T47D (cell line): ENCODE measurements around the gene FHOD3.
A peak's percentile ranks its signal among the peaks of the same experiment; 100 is the strongest.

Source experiments
- DNase-seq, 2 experiments: peaks; one replicate each; pipeline versions ENCODE4 v3.0.0 to v3.0.0-alpha.2; 2011 to 2012; ENCODE audit warnings: low read depth in 1 of 2, low spot score in 1 of 2
- JUND ChIP-seq: IDR thresholded peaks from 2 replicates; pipeline ENCODE4 v1.6.1; 2012; ENCODE audit warnings: low read depth
- in situ Hi-C: cut with HindIII; loops from 2 replicates; pipeline ENCODE4 v1.10.0; 2016; ENCODE audit warnings: low sequenced_read_pairs, low pct_unique_long_range_greater_than_20kb

Gene FHOD3

DNA sequence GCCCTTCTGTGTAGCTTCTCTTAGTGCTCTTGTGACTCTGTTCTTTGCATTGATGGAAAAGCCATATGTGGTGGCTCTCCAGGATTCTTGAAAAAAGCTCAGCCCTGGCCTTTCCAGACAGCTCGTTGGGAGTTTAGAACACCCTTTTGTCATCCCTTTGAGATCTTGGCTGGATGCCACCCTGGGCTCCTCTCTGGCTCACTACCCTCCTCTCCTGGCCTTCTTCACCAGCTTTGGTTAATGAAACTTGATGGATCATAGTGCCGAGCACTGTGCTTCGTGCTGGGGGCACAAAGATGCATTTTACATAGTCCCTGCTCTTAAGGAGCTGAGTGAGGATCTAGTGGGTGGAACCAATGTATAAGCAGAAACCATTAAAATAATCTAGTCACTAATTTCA is 15.6 kb upstream of the FHOD3 start:
- peak in 1 of 2 experiments; percentile 7 for DNase-seq
- no peak for TF ChIP-seq JUND
- in situ Hi-C loops: no loop called here

DNA sequence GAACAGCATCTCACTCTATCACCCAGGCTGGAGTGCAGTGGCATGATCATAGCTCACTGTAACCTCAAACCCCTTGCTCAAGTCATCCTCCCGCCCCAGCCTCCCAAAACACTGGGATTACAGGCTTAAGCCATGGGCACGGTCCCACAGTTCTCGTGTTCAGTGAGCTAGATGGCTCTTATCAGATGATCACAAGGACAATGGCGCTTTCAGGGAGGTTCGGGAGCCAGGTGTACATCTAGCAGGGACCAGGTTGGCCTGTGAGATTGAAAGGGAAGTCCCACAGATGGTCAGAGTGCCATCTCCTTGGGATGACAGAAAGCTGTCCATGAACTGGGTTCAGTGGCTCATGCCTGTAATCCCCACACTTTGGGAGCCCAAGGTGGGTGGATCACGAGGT is 14.1 kb upstream of the FHOD3 start:
- in situ Hi-C loops: no loop called here
- no peak for DNase-seq
- TF ChIP-seq JUND: no peak

DNA sequence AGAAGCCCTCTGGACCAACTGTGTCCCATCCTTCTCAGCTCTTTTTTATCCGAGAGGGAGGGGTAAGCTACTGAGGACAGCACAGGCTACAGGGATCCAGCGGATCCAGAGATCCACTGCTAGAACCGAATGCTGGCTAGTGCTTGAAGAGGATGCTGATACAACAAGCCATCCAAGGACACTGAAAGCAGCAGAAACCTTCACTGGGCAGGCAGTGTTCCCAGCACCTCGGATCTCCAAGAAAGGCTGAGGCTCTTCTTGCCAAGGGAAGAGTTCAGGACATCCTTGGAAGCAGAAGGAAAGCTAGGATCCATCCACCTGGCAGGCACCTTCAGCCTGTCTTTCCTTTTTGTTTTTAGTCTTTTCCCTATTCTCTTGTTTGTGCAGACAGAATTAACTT is 13.2 kb upstream of the FHOD3 start:
- no peak for DNase-seq
- in situ Hi-C loops: no loop called here
- no peak for TF ChIP-seq JUND

DNA sequence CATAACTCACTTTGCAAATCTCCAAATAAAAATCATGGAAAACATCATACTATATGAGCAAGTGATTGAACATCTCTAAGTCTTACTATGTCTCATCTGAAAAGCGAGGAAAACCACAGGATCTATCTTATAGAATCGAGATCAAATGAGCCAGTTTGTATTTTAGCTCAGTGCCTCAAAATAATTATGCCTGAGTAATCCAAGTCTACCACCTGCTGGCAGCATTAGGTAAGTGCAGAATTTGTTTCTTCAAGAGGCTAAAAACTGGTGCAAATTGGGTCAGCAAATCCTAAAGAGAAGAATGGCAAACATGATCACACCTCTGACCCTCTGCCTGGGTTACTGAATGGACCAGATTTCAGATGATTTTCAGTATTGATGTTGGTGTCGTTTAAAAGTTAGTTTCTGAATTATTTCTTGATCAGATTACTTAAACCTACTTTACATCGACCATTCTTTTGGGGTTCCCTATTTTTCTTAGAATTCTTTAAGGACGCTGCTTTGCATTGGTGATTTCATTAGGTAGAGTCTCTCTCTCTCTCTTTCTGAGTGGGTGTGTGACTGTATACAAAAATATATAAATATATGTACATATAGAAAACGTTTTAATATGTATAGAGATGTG is 12.7 kb upstream of the FHOD3 start:
- TF ChIP-seq JUND: no peak
- peak in 1 of 2 experiments; percentile 71 for DNase-seq
- in situ Hi-C loops: no loop called here

DNA sequence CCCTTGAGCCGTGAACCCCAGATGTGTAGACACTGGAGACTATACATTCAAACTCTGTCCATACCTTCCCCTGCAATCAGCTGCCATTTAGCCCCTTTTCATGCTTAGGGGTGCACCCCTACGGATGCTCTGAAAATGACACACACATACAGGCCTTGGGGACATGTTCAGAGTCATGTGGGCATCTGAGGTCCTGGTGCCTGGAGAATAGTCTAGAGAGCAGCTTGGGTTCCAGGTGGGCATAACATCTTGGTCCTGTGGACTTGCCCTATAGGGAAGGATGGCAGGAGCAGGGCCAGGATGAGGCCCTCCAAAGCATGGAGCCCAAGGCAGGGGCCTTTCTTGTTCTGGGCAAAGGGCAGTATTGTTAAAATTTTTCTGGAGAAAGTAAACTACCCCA is 9.9 kb upstream of the FHOD3 start:
- in situ Hi-C loops: no loop called here
- TF ChIP-seq JUND: no peak

DNA sequence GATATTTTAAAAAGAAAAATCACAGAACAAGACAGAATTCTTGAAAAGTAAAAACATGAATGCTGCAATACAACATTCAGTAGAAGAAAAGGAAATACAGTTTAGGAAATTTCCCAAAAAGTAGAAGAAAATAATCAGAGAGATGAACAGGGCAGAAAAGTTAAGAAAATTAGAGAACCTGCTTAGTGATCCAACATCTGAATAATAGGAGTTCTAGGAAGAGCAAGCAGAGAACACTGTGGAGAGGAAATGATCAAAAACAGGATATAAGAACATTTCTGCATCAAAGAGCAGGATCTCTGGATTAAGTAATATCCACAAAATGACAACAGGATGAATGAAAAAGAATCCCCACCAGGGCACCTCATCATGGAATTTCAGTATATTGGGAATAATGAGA is 8.8 kb upstream of the FHOD3 start:
- in situ Hi-C loops: no loop called here
- TF ChIP-seq JUND: no peak
- no peak for DNase-seq

More for the DNA sequence above, 9.9 kb upstream of the FHOD3 start:
- no peak for DNase-seq

DNA sequence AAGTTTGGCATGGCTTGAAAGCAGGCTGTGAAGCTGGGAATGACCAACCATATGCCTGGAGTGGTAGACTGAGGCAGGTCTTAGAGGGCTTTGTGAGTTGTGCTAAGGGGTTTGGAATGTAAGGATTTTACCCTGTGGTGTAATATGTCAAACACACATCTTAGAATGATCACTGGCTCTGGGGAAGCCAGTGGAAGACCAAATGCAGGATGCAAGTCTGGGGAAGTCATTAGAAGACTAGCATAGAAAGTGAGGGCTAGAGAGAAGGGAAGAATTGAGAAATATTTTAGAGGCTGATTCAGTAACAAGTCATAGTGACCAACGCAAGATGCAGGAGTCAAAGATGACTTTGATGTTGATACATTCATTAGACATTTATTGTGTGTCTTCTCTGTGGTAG is 3.5 kb upstream of the FHOD3 start:
- no peak for TF ChIP-seq JUND
- in situ Hi-C loops: no loop called here
- no peak for DNase-seq

DNA sequence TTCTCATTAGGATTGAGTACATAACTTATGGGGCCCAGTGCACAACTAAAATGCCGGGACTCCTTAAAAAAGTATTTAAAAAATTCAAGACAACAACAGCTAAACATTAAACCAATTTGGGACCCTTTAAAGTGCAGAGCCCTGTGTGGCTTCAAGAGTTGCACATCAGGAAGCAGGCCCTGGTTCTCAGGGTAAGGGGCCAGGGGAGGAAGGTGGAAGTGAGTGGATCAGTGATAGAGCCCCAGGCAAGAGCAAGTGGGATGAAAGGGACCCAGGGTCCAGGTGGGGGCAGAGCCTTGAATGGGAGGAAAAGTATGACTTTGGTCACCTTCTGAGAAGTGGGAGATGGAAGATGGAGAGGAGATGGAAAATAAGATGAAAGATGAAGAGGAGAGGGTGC is 2.3 kb upstream of the FHOD3 start:
- in situ Hi-C loops: no loop called here
- no peak for TF ChIP-seq JUND
- no peak for DNase-seq

DNA sequence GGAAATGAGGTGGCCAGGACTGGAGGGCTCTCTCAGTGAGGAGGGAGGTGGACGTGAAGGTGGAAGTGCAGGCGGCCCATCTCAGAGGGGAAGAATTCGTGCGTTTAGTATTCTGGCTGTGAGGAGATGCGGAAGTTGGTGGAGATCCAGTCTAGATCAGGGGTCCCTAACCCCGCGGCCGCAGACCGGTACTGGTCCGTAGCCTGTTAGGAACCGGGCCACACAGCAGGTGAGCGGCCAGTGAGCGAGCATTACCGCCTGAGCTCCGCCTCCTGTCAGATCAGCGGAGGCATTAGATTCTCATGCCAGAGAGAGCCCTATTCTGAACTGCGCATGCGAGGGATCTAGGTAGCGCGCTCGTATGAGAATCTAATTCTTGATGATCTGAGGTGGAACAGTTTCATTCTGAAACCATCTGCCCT is 1.6 kb upstream of the FHOD3 start:
- DNase-seq: no peak
- in situ Hi-C loops: no loop called here
- no peak for TF ChIP-seq JUND

DNA sequence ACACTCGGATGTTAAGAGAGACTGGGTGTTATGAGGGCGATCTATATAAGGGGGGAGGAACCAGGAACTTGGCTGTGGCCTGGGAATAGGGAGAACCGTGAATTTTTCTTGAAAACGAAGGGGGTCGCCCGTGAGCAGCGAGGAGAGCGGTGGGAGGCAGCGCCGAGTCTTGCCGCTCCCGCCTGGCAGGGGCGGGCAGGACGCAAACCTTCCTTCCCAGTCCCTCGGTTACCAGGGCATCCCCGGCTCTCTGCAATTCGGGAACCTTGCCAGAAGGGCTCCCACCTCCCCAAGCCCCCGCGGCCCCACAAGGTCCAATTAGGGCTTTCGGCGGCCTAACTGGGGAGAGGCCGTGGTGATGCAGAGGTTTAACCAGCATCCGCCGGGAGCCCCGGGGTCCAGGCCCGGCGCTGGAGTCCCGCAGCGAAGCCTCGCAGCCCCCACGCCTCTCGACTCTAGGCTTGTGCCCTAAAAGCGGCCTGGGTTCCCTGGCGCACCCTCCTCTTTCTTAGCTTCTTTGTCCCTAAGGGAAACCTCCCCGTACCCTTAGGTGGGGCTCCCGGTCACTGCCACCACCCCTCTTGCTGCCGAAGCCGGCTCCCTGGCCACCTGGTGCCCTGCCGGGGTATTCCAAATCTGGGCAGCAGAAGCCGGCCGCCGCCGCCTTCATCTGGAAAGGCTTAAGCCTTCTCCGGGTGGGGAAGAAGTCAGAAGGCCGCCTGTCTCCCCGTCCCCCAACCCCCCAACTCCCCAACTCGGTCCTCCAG is 680 bp upstream of the FHOD3 start:
- DNase-seq: peak; percentile 12 to 24
- no peak for TF ChIP-seq JUND
- in situ Hi-C loops: no loop called here

DNA sequence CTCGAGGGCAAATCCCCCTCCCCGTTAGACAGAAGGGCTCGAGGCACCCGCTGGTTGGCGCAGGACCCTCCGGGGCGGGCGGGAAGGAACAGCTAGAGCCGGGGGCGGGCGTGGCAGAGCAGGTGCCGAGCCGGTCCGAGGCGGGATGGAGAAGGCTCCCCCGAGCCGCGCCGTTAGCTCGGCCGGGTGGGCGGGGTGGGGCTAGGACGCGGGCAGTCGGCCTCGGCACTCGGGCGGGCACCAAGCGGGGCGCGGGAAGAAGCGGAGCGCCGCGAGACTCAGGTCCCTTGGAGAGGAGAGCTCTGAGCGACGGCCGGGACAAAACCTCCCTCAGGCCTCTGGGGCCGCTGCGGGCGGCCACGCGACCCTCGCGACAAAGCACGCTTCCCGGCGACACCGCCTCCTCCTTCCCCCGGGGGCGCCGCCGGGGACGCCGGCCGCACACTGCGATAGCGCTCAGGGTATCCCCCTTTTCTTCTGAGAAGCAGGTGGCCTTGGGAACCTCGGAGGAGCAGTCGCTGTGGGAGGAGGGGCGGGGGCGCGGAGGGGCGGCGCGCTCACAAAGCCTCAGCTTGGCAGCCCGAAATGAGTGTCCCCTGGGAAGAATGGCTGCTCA is 721 bp downstream of the FHOD3 start:
- no peak for TF ChIP-seq JUND
- in situ Hi-C loops: no loop called here
- no peak for DNase-seq

DNA sequence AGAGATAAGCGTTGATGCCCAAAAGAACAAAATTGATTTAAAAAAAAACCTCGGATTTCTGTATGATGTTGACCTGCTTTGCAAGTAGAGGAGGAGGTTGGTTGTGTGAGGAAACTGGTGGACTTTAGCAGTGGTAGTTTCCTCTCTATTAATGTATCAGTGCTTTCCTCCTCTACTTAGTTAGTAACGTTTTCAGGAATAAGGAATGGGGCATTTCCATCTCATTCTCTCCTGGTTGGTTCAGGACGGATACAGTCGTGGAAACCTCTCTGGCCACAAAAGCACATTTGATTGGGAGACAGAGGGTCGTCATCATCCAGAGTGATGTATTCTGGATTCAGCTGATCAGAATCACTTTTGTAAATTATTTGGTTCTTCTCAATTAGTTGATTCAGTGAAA is 1.5 kb downstream of the FHOD3 start:
- no peak for TF ChIP-seq JUND
- no peak for DNase-seq
- in situ Hi-C loops: no loop called here

DNA sequence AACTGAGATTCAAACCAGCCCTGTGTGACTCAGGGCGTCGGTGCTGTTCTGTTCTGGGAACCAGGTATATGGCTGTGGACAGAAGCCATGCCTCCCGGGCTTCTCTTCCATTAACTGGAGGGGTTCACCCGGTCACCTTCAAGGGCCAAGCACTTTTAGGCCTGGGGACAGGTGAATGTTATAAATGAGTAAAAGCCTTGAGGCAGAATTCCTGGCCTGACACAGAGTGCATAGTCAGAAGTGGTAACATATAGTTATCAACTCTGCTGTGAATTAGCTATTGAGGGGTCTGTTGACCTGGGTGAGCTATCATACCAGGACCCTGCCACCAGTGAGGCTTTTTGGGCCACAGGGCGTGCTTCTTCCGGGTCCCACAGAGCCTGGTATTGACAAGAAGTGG is 2.7 kb downstream of the FHOD3 start:
- in situ Hi-C loops: no loop called here
- no peak for DNase-seq
- TF ChIP-seq JUND: no peak
